IPS-NIHi11 (cell line): Measurements from ENCODE around the gene SLC66A1.

Experiments
- DNase-seq: peaks from one replicate; pipeline ENCODE4 v3.0.0; 2012; ENCODE audit warnings: mixed read lengths, low spot score

Gene SLC66A1

DNA sequence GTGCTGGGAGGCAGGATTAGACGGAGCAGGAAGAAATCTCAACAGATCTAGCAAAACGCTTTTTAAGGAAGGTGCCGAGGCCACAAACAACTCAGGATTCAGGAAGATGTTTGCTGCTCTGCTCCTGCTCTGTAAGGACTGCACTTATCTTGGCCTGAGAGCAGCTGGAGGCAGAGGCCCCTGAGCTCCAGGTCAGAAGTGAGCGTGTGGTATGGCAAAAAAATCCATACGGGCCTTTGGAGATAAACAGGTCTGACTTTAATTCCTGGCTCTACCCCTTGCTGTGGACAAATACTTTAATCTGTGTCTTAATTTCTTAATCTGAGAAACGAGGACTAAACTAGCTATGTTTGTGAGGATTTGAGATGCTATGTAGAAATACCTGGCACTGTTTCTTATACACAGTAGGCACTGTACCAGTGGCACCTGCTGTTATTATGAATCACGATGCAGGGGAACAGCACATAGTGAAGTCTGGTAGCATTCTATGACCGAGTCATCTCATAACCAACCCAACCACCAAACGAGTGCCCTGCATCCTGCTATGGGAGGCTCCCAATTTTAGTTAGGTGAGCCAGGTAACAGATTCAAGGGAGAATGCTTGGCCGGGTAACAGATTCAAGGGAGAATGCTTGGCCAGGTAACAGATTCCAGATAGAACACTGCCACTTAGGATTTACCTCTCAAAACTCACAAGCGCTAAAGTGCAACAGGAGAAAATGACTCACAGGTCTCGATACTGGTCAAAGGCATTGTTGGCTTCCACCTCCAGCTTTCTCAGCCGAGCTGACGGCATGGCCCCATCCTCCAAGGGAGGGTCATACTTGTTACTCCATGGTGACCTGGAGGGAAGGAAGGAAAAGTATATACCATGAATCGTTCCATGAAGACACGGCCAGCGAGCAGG lies 65.9 kb downstream of the SLC66A1 start:
- no peak for DNase-seq
